A549 (cell line): ENCODE data around the gene PXDC1.

ENCODE experiments used
- CTCF ChIP-seq: fragments of >200 bp; sonication (Bioruptor Twin); formaldehyde crosslinking; IDR thresholded peaks from 3 replicates; pipeline ENCODE4 v1.5.1; 2016
- EHF ChIP-seq: fragments of 250-450 bp; sonication (Bioruptor Pico); IDR thresholded peaks from 2 replicates; pipeline ENCODE4 v1.5.0; 2020; ENCODE audit warnings: mild to moderate bottlenecking
- ESRRA ChIP-seq: fragments of 150-350 bp; IDR thresholded peaks from 2 replicates; pipeline ENCODE4 v1.6.1; 2014; ENCODE audit warnings: mild to moderate bottlenecking, low read length, borderline replicate concordance
- HOXA7 ChIP-seq: fragments of 250-450 bp; sonication (Bioruptor Pico); IDR thresholded peaks from 2 replicates; pipeline ENCODE4 v1.5.0; 2020; ENCODE audit warnings: mild to moderate bottlenecking, moderate library complexity
- MAFK ChIP-seq: fragments of 450-650 bp; IDR thresholded peaks from 2 replicates; pipeline ENCODE4 v1.6.1; 2014; ENCODE audit not compliant: partially characterized antibody
- POLR2A ChIP-seq: IDR thresholded peaks from 2 replicates; pipeline ENCODE4 v1.6.1; 2012; ENCODE audit warnings: mild to moderate bottlenecking, low read length
- RAD21 ChIP-seq, 2 experiments: fragments of >200 bp in 1 of 2; sonication (Bioruptor Twin) in 1 of 2; formaldehyde crosslinking in 1 of 2; IDR thresholded peaks in 1 of 2; conservative IDR thresholded peaks in 1 of 2; 2 replicates in 1 of 2; 3 replicates in 1 of 2; pipeline ENCODE4 v1.6.1; 2012 to 2018; ENCODE audit warnings: inconsistent platforms in 1 of 2
- SMC3 ChIP-seq: fragments of >200 bp; sonication (Bioruptor Twin); formaldehyde crosslinking; IDR thresholded peaks from 3 replicates; pipeline ENCODE4 v1.6.1; 2018; ENCODE audit warnings: inconsistent platforms

GRCh38 chr6:3727593-3728108 is 23.9 kb downstream of the PXDC1 start:
- no peak for TF ChIP-seq CTCF
- TF ChIP-seq RAD21 (conservative IDR thresholded peaks at IDR 0.05 in 1 of 2, IDR thresholded peaks at IDR 0.05 in 1 of 2) = no peak
- no peak for TF ChIP-seq MAFK
- no peak for TF ChIP-seq EHF (CRISPR knock-in tag)
- TF ChIP-seq POLR2A = no peak
- TF ChIP-seq HOXA7 = no peak
- no peak for TF ChIP-seq ESRRA
- no peak for TF ChIP-seq SMC3
